Measurements from ENCODE around the gene HOXD3.

DNA sequence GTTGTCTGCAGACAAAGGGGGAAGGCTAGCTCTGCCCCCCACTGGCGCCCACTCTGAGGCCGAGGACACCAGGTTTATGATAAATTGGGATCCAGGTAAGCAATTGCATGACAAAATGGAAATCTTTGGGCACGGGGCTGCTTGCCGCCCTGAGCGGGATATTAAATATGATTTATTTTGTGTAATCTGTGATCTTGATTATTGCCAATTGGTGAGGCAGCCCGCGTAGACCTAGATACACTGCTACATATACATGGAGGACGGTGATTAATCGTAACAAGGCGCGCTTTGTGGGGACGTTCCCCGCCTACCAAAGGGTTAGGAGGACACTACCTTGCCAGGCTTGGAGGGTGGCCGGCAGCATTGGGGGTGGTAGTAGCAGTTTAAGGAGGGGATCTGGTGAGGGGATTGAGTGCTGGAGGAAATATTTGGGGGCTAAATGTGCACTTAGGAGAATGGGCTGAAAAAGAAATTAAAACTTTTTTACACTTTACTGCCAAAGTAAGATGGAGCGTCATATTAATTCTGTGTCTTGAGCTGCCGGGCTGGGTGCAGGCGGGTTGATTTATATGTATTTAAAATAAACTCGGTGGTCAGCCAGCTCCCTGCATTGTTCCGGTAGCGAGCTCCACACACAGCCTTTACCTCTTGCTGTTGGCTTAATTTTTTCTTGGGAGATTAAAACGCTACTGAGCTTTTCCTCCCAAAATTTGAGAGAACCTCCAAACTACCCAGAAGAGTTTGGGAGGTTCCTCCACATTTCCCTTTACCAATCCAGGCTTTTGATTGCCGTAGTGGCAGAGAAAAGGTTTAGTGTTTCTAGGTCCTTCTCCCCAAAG lies 4.1 kb downstream of the HOXD3 start:
- TF ChIP-seq, protein P1, sequence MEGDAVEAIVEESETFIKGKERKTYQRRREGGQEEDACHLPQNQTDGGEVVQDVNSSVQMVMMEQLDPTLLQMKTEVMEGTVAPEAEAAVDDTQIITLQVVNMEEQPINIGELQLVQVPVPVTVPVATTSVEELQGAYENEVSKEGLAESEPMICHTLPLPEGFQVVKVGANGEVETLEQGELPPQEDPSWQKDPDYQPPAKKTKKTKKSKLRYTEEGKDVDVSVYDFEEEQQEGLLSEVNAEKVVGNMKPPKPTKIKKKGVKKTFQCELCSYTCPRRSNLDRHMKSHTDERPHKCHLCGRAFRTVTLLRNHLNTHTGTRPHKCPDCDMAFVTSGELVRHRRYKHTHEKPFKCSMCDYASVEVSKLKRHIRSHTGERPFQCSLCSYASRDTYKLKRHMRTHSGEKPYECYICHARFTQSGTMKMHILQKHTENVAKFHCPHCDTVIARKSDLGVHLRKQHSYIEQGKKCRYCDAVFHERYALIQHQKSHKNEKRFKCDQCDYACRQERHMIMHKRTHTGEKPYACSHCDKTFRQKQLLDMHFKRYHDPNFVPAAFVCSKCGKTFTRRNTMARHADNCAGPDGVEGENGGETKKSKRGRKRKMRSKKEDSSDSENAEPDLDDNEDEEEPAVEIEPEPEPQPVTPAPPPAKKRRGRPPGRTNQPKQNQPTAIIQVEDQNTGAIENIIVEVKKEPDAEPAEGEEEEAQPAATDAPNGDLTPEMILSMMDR (conservative IDR thresholded peaks at IDR 0.05; ENCODE audit: low read length) = no peak
- TF ChIP-seq EZH2phosphoT487 (IDR thresholded peaks at IDR 0.05; ENCODE audit: borderline replicate concordance, low read depth, low read length) = no peak

All from OCI-LY7 (cell line).